H4 (cell line): ENCODE data around the gene MOAP1. TPM values are rescaled to one million over a fixed set of nuclear protein-coding genes. Genes with fewer than 3 reads are reported as not detected.
A peak's percentile ranks its signal among the peaks of the same experiment; 100 is the strongest.
"Not testable (repeated sequence)": the region's sequence is repeated elsewhere in the genome, so short reads cannot be mapped to it uniquely, and the experiment has no call there.

Experiments used
- DNase-seq: peaks from one replicate; pipeline ENCODE4 v3.0.0-alpha.2; 2015; ENCODE audit warnings: low spot score
- total RNA-seq: library from RNA; depleted of rRNA; stranded (reverse); fragments of >200 nt; shearing (Covaris generic); gene quantifications from 2 replicates; pipeline ENCODE4 v1.2.3, GENCODE V29; 2014; rRNA removed

MOAP1 gene
- total RNA-seq, 1 experiment from 2014 or later, result 8.9 TPM

- no peak for DNase-seq
These were observed 38.6 kb downstream of the MOAP1 start for GRCh38 chr14:93146119-93146518.

GRCh38 chr14:93142854-93143652, 41.6 kb downstream of the MOAP1 start:
- no peak for DNase-seq

- no peak for DNase-seq
These were observed 46.8 kb downstream of the MOAP1 start for GRCh38 chr14:93137864-93138263.

- DNase-seq, result not testable (repeated sequence)
These were observed 48.2 kb downstream of the MOAP1 start for GRCh38 chr14:93136508-93136907.

GRCh38 chr14:93136009-93136408, 48.7 kb downstream of the MOAP1 start:
- no peak for DNase-seq

- DNase-seq, result peak; percentile 88
These were observed 49.3 kb downstream of the MOAP1 start for GRCh38 chr14:93135399-93135798.

GRCh38 chr14:93133464-93133863, 51.2 kb downstream of the MOAP1 start:
- DNase-seq, result peak; percentile 72

- DNase-seq, result no peak
These were observed 52.1 kb downstream of the MOAP1 start for GRCh38 chr14:93132472-93133065.

Other genes starting within 250 kb of the MOAP1 start
- 18.8 and 24.0 TPM in 2 replicates for gene ITPK1, start 69.0 kb downstream of the MOAP1 start, total RNA-seq
- 22.7 and 28.7 TPM in 2 replicates for gene LYSET, start 420 bp upstream of the MOAP1 start, total RNA-seq
- gene GON7, start 22.2 kb upstream of the MOAP1 start, total RNA-seq, result 28.8 and 34.8 TPM in 2 replicates
- gene UBR7, start 22.4 kb upstream of the MOAP1 start, total RNA-seq, result 28.4 and 39.5 TPM in 2 replicates
- 11.0 and 12.4 TPM in 2 replicates for gene BTBD7, start 148.1 kb upstream of the MOAP1 start, total RNA-seq
- not detected in 2 replicates for gene COX8C, start 162.3 kb upstream of the MOAP1 start, total RNA-seq
- gene UNC79, start 246.0 kb upstream of the MOAP1 start, total RNA-seq, result 0.02 and 0.06 TPM in 2 replicates